Coronary artery (tissue), 2 donors: Measurements from ENCODE around the gene AANAT.

Source experiments
- DNase-seq: peaks from one replicate; pipeline ENCODE4 v3.0.0-alpha.2; 2017; ENCODE audit warnings: low spot score
- H3K27ac ChIP-seq, 2 donors: fragments of 200-600 bp; sonication (generic); one replicate each; pipeline ENCODE4 v1.5.1; 2016 to 2019
- H3K4me3 ChIP-seq: fragments of 200-600 bp; sonication (generic); 2 replicates; pipeline ENCODE4 v1.5.1; 2016; ENCODE audit warnings: mild to moderate bottlenecking, moderate library complexity
- TF ChIP-seq, protein P1 (sequence below): fragments of 200-600 bp; sonication (generic); IDR thresholded peaks from one replicate; pipeline ENCODE4 v1.5.1; 2019; ENCODE audit warnings: antibody characterized with exemption

Gene AANAT

DNA sequence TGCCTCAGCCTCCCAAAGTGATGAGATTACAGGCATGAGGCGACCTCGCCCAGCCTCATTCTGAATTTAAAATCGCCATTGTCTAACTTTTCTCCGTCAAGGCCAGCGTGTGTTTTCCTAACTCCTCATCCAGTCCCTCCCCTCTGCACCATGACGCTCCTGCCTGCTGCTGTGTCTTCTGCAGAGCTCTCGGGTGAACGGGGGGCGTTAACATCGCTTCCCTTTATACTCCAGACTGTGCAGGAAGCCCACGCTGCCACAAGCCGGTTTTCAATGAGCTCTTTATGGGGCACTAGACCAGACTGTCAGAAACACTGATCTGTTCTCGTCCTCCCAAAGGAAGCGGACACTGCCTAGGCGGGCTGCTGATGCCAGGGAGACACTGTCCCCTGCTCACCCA lies 13.2 kb downstream of the AANAT start:
- H3K27ac ChIP-seq, result peak overlapping the region in 1 of 2 donors; percentile 68
- TF ChIP-seq, protein P1, sequence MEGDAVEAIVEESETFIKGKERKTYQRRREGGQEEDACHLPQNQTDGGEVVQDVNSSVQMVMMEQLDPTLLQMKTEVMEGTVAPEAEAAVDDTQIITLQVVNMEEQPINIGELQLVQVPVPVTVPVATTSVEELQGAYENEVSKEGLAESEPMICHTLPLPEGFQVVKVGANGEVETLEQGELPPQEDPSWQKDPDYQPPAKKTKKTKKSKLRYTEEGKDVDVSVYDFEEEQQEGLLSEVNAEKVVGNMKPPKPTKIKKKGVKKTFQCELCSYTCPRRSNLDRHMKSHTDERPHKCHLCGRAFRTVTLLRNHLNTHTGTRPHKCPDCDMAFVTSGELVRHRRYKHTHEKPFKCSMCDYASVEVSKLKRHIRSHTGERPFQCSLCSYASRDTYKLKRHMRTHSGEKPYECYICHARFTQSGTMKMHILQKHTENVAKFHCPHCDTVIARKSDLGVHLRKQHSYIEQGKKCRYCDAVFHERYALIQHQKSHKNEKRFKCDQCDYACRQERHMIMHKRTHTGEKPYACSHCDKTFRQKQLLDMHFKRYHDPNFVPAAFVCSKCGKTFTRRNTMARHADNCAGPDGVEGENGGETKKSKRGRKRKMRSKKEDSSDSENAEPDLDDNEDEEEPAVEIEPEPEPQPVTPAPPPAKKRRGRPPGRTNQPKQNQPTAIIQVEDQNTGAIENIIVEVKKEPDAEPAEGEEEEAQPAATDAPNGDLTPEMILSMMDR, result no peak
- no peak for DNase-seq
- no peak overlapping the region for H3K4me3 ChIP-seq

DNA sequence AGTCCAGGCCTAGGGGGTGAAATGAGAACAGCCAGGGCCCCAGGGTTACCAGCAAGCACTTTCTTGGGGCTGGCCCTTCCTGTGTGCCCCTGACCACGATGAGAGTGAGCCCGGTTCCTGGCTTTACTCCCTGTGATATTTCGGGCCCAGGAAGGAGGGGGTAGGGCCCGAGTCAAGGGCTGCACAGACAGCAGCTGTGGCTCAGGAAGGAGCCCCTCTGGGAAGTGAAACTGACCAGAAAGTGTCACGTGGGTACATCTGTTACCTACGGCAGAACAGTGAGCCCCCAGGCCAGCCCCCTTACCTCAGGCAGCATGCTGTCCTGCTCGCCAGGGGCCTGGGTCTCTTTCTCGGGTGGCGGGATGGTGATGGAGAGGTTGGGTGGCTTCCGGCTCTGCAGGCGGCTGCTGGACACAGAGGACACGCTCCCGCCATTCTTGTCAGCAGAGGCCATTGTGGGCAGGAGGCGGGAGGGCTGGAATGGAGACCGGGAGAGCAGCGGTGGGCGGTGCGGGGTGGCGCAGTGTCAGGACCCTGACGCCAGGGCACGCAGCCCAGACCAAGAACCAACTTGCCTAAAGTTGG lies 13.8 kb downstream of the AANAT start:
- Histone ChIP-seq H3K4me3 (no peak overlapping the region), H3K27ac (peak overlapping the region in 1 of 2 donors; percentile 68)
- TF ChIP-seq, protein P1, result no peak
- DNase-seq, result no peak

DNA sequence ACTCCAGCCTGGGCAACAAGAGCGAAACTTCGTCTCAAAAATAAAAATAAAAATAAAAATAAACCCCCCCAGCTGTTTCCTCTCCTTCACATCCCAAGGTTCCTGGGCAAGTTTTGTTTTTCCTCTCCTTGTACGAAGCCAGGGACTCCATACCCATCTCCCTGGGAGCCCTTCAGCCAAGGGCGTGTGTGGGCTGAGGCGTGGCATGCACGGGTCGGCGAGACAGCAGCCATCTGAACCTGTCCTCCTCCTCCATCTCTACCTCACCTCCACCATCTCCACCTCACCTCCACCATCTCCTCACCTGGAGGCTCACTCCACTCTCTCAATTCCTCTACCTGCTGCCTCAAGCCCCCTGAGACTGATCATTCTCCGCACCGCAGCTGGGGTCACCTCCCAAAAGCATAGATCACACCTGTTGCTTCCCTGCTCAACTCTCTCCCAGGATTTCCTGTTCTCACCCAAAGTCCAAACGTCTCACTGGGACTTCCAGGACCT lies 16.9 kb downstream of the AANAT start:
- TF ChIP-seq, protein P1, result no peak
- Histone ChIP-seq H3K27ac (peak overlapping the region in 1 of 2 donors; percentile 35), H3K4me3 (no peak overlapping the region)
- no peak for DNase-seq

DNA sequence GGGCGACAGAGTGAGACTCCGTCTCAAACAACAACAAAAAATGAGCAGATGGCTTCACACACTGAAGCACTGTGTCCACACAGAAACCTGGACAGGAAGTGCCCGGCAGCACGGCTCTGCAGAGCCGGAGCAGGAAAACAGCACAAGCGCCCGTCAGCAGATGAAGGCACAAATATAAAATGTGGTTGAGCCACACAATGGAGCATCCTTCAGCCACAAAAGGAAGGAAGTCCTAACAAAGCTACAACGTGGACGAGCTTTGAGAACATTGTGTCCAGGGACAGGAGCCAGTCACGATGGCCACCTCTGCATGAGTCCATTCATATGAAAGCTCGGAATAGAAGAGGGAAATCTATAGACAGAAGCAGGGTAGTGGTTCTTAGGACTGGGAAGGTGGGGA lies 18.2 kb downstream of the AANAT start:
- no peak overlapping the region for H3K4me3 ChIP-seq
- peak overlapping the region in 1 of 2 donors; percentile 61 for H3K27ac ChIP-seq
- DNase-seq, result no peak
- TF ChIP-seq, protein P1, result no peak

DNA sequence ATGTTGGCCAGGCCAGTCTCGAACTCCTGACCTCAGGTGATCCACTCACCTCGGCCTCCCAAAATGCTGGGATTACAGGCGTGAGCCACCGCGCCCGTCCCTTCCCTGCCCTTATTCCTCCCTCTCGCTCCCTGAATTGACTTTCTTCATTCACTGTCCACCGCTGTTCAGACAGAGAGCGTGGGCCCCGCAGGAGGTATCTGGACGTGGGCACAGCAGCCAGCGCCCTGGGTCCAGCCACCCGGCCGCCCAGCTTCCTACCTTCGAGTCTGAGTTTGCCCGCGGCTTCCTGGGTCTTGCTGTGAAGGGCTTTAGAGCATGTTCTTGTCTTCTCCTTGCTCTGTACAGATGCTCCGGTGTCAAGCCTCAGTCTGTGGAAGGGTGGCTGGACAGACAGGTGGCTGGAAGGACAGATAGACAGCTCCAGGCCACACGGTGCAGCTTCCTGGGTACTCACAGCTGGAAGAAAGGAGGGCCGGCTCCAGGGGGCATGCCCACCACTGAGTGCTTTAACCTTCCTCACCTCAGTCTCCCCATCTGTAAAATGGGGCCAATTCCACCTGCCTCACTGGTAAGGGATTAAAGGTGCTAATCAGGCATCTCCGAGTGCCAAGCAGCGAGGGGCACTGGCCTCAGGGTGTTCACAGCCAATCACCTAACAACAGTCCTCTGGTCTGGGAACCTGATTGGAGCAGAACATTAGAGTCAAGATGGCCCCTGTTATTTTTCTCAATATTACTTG lies 20.2 kb downstream of the AANAT start:
- DNase-seq, result no peak
- TF ChIP-seq, protein P1, result no peak
- no peak overlapping the region for H3K27ac ChIP-seq
- H3K4me3 ChIP-seq, result no peak overlapping the region

DNA sequence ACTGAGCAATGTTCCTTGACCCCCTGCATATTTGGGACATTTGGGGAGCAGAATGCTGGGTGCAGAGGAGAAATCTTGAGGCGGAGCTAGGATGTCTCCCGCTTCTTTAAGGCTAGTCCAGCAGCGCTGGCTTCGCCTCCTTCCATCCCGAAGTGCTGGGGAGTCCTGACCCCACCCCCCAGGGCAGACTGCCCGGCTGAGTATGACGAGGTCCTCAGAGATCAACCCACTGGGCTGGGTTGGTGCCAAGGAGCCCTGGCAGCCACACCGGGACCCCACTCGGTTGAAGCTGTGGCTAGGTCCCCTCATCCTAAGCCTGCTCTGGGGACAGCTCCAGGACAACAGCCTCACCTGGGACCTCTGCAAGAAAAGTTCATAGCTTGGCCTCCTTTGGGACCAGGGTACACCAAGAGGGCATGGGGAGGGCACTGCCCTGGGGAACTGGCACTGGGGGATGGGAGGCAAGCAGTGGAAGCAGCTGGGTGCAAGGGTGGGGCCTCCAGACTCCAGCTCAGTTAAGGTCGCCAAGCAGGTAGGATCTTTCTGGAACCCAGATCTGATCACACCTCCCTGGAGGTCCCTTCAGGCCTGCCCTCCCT lies 22.8 kb downstream of the AANAT start:
- DNase-seq, result no peak
- H3K27ac ChIP-seq, result peak overlapping the region in 1 of 2 donors; percentile 81
- TF ChIP-seq, protein P1, result no peak
- no peak overlapping the region for H3K4me3 ChIP-seq
